IMR-90 (cell line): ENCODE results near the gene COL24A1. TPM values are rescaled to one million over a fixed set of nuclear protein-coding genes. Genes with fewer than 3 reads are reported as not detected.

Experiments
- ATAC-seq: fragments of 200-7000 bp; cut with Tn5 transposase; 2 replicates; pipeline ENCODE4 v1.9.1; 2020; ENCODE audit warnings: low read depth, mild to moderate bottlenecking, moderate library complexity
- BruUV-seq: library from RNA; stranded (reverse); fragments of 400-500 nt; replicated peaks from 2 replicates; lab custom pipeline; 2021; lab: Mats Ljungman, UMichigan
- CTCF ChIA-PET: fragments of 300-600 bp; formaldehyde crosslinking; extraction: SDS; loops from one replicate; lab custom pipeline; 2021; ENCODE audit warnings: antibody characterized with exemption; lab: Yijun Ruan, JAX
- POLR2A ChIA-PET: fragments of 300-600 bp; sonication (Branson Sonifier 250); formaldehyde crosslinking; loops from one replicate; lab custom pipeline; 2022; ENCODE audit warnings: antibody characterized with exemption; ENCODE audit not compliant: unreplicated experiment; lab: Charles Lee
- DNase-seq: peaks from one replicate; pipeline ENCODE4 v3.0.0; 2013
- H2AFZ ChIP-seq: replicated peaks from 2 replicates; pipeline ENCODE3; 2013; ENCODE audit warnings: low read length, mild to moderate bottlenecking; ENCODE audit not compliant: poor library complexity
- H2AK5ac ChIP-seq: 2 replicates; pipeline ENCODE4 v1.6.1; 2013; ENCODE audit warnings: low read depth, low read length, inconsistent platforms
- H2AK9ac ChIP-seq: replicated peaks from 2 replicates; pipeline ENCODE3; 2013; ENCODE audit warnings: mild to moderate bottlenecking, low read depth, low read length, moderate library complexity; ENCODE audit not compliant: poor library complexity
- H2BK120ac ChIP-seq: 2 replicates; pipeline ENCODE4 v1.6.1; 2013; ENCODE audit warnings: low read depth, low read length, inconsistent platforms
- H2BK15ac ChIP-seq: 3 replicates; pipeline ENCODE4 v1.6.1; 2013; ENCODE audit warnings: low read depth, low read length, inconsistent platforms
- H2BK20ac ChIP-seq: 2 replicates; pipeline ENCODE4 v1.6.1; 2013; ENCODE audit warnings: low read depth, mild to moderate bottlenecking, inconsistent platforms, low read length, moderate library complexity
- H2BK5ac ChIP-seq: 2 replicates; pipeline ENCODE4 v1.6.1; 2013; ENCODE audit warnings: mild to moderate bottlenecking, low read depth, low read length, inconsistent platforms; ENCODE audit not compliant: poor library complexity, severe bottlenecking
- H3K14ac ChIP-seq: replicated peaks from 2 replicates; pipeline ENCODE4 v1.6.1; 2013; ENCODE audit warnings: low read depth, low read length, inconsistent platforms
- H3K18ac ChIP-seq: 2 replicates; pipeline ENCODE4 v1.6.1; 2013; ENCODE audit warnings: low read depth, low read length, control low read depth
- H3K23ac ChIP-seq: 2 replicates; pipeline ENCODE4 v1.6.1; 2013; ENCODE audit warnings: low read depth, low read length, inconsistent platforms
- H3K27ac ChIP-seq: 2 replicates; pipeline ENCODE4 v1.5.1; 2013; ENCODE audit warnings: mild to moderate bottlenecking, control low read depth, low read length; ENCODE audit not compliant: insufficient read depth
- H3K27me3 ChIP-seq: 2 replicates; pipeline ENCODE4 v1.6.1; 2013; ENCODE audit warnings: low read length; ENCODE audit not compliant: control insufficient read depth, insufficient read depth
- H3K36me3 ChIP-seq: 2 replicates; pipeline ENCODE4 v1.6.1; 2013; ENCODE audit warnings: low read length, mixed read lengths; ENCODE audit not compliant: control insufficient read depth, insufficient read depth
- H3K4ac ChIP-seq: 2 replicates; pipeline ENCODE4 v1.6.1; 2013; ENCODE audit warnings: low read depth, low read length, inconsistent platforms
- H3K4me1 ChIP-seq: 2 replicates; pipeline ENCODE4 v1.6.1; 2013; ENCODE audit warnings: low read length, mixed read lengths; ENCODE audit not compliant: control insufficient read depth, insufficient read depth
- H3K4me2 ChIP-seq: 2 replicates; pipeline ENCODE4 v1.6.1; 2013; ENCODE audit warnings: low read depth, mild to moderate bottlenecking, control low read depth, low read length, moderate library complexity
- H3K4me3 ChIP-seq: 2 replicates; pipeline ENCODE4 v1.5.1; 2013; ENCODE audit warnings: low read depth, mild to moderate bottlenecking, control low read depth, low read length, moderate library complexity; ENCODE audit not compliant: insufficient read depth
- H3K56ac ChIP-seq: 2 replicates; pipeline ENCODE4 v1.6.1; 2013; ENCODE audit warnings: low read length, inconsistent platforms; ENCODE audit not compliant: insufficient read depth; ENCODE audit errors: extremely low read depth
- H3K79me1 ChIP-seq, 2 experiments: 2 replicates each; pipeline ENCODE4 v1.6.1; 2013; ENCODE audit warnings: low read length in 2 of 2, inconsistent platforms in 1 of 2, low read depth in 1 of 2
- H3K9ac ChIP-seq: 2 replicates; pipeline ENCODE4 v1.6.1; 2013; ENCODE audit warnings: low read depth, low read length, control low read depth
- H3K9me1 ChIP-seq: 2 replicates; pipeline ENCODE4 v1.6.1; 2013; ENCODE audit warnings: low read length, inconsistent platforms; ENCODE audit not compliant: insufficient read depth
- H3K9me3 ChIP-seq: 2 replicates; pipeline ENCODE4 v1.6.1; 2013; ENCODE audit warnings: low read length; ENCODE audit not compliant: control insufficient read depth, insufficient read depth
- H4K20me1 ChIP-seq: 2 replicates; pipeline ENCODE4 v1.6.1; 2013; ENCODE audit warnings: low read length, inconsistent platforms; ENCODE audit not compliant: insufficient read depth
- H4K5ac ChIP-seq: 2 replicates; pipeline ENCODE4 v1.6.1; 2013; ENCODE audit warnings: mild to moderate bottlenecking, low read depth, low read length, control low read depth
- H4K8ac ChIP-seq, 2 experiments: 2 replicates each; pipeline ENCODE4 v1.6.1; 2013; ENCODE audit warnings: low read depth in 2 of 2, low read length in 2 of 2, control low read depth in 1 of 2, inconsistent platforms in 1 of 2
- H4K91ac ChIP-seq: 2 replicates; pipeline ENCODE4 v1.6.1; 2013; ENCODE audit warnings: low read depth, low read length, inconsistent platforms; ENCODE audit not compliant: insufficient read depth
- BHLHE40 ChIP-seq: fragments of 150-350 bp; IDR thresholded peaks from 2 replicates; pipeline ENCODE4 v1.6.1; 2016; ENCODE audit warnings: mild to moderate bottlenecking, low read depth, low read length
- CEBPB ChIP-seq: IDR thresholded peaks from 2 replicates; pipeline ENCODE4 v1.6.1; 2012; ENCODE audit warnings: low read depth, low read length, improper control_type of control experiment
- CHD1 ChIP-seq: IDR thresholded peaks from 2 replicates; pipeline ENCODE4 v1.6.1; 2012; ENCODE audit warnings: low read depth, low read length, improper control_type of control experiment
- CTCF ChIP-seq: conservative IDR thresholded peaks from 2 replicates; pipeline ENCODE4 v1.5.1; 2012; ENCODE audit warnings: mild to moderate bottlenecking, low read depth, low read length, improper control_type of control experiment
- ELK1 ChIP-seq: fragments of 150-350 bp; IDR thresholded peaks from 2 replicates; pipeline ENCODE4 v1.6.1; 2016; ENCODE audit warnings: low read depth, mild to moderate bottlenecking, low read length, moderate library complexity, borderline replicate concordance
- FOS ChIP-seq: fragments of 150-350 bp; IDR thresholded peaks from 2 replicates; pipeline ENCODE4 v1.6.1; 2016; ENCODE audit warnings: low read depth, low read length
- MAFK ChIP-seq: IDR thresholded peaks from 2 replicates; pipeline ENCODE4 v1.6.1; 2012; ENCODE audit warnings: low read depth, low read length, improper control_type of control experiment
- MAZ ChIP-seq: IDR thresholded peaks from 2 replicates; pipeline ENCODE4 v1.6.1; 2012; ENCODE audit warnings: low read depth, mild to moderate bottlenecking, low read length, improper control_type of control experiment, moderate library complexity, borderline replicate concordance
- MXI1 ChIP-seq: IDR thresholded peaks from 2 replicates; pipeline ENCODE4 v1.6.1; 2012; ENCODE audit warnings: low read depth, mild to moderate bottlenecking, low read length, moderate library complexity, borderline replicate concordance
- NFE2L2 ChIP-seq: fragments of 150-350 bp; IDR thresholded peaks from 2 replicates; pipeline ENCODE4 v1.6.1; 2016; ENCODE audit warnings: low read depth, mild to moderate bottlenecking, low read length
- POLR2A ChIP-seq: IDR thresholded peaks from 2 replicates; pipeline ENCODE4 v1.6.1; 2012; ENCODE audit warnings: mild to moderate bottlenecking, low read depth, low read length
- RAD21 ChIP-seq: IDR thresholded peaks from 2 replicates; pipeline ENCODE4 v1.6.1; 2012; ENCODE audit warnings: low read length, improper control_type of control experiment
- RCOR1 ChIP-seq: IDR thresholded peaks from 2 replicates; pipeline ENCODE4 v1.6.1; 2012; ENCODE audit warnings: mild to moderate bottlenecking, low read length, improper control_type of control experiment; ENCODE audit not compliant: insufficient replicate concordance
- RFX5 ChIP-seq: IDR thresholded peaks from 2 replicates; pipeline ENCODE4 v1.8.0; 2012; ENCODE audit warnings: low read depth, mild to moderate bottlenecking, low read length, moderate library complexity
- SMC3 ChIP-seq: fragments of 150-350 bp; IDR thresholded peaks from 2 replicates; pipeline ENCODE4 v1.6.1; 2016; ENCODE audit warnings: low read depth, mild to moderate bottlenecking, antibody characterized with exemption, low read length, moderate library complexity
- USF2 ChIP-seq: fragments of 150-350 bp; IDR thresholded peaks from 2 replicates; pipeline ENCODE4 v1.6.1; 2017; ENCODE audit warnings: mild to moderate bottlenecking, antibody characterized with exemption, low read length, low read depth
- WGBS, 2 experiments: methylation state at CpG; one replicate each; pipeline versions ENCODE4 v1.1.5 to v1.1.7; 2013; ENCODE audit warnings: missing lambda C conversion rate in 2 of 2; ENCODE audit not compliant: insufficient read length in 1 of 2; ENCODE audit errors: extremely low coverage in 2 of 2; 5-methylcytosine and 5-hydroxymethylcytosine counted together
- dilution Hi-C: fragments of 300-500 bp; cut with HindIII; formaldehyde crosslinking; loops from one replicate; pipeline ENCODE4 v1.14.3; 2018; ENCODE audit warnings: low sequenced_read_pairs; ENCODE audit not compliant: unreplicated experiment
- in situ Hi-C: fragments of 300-500 bp; cut with MboI; formaldehyde crosslinking; loops from 3 replicates; pipeline ENCODE4 v1.14.3; 2019; ENCODE audit warnings: low sequenced_read_pairs, inconsistent platforms, mixed read lengths
- intact Hi-C: fragments of 100-400 bp; cut with micrococcal nuclease; formaldehyde crosslinking; loops from 2 replicates; pipeline ENCODE4 v1.10.0; 2022
- polyA plus RNA-seq, 3 experiments: library from polyadenylated mRNA; depleted of rRNA; stranded (reverse); fragments of >200 nt; gene quantifications; 2 replicates each; pipeline ENCODE4 v1.2.3, GENCODE V29; 2012; ENCODE audit warnings: low replicate concordance in 1 of 3
- total RNA-seq: library from RNA; depleted of rRNA; stranded (reverse); fragments of >200 nt; gene quantifications from 2 replicates; pipeline ENCODE4 v1.2.3, GENCODE V29; 2012

COL24A1 gene
- total and polyA plus RNA-seq, 2 of the 4 experiments (the other 2 are of a cell fraction) = 1.4 to 2.2 TPM

- H4K5ac ChIP-seq = no peak overlapping the region
- H2AK9ac ChIP-seq = no peak overlapping the region
- in situ Hi-C loops = no loop called here
- H3K4me3 ChIP-seq = no peak overlapping the region
- no peak overlapping the region for H3K14ac ChIP-seq
- H2BK5ac ChIP-seq = no peak overlapping the region
- ChIA-PET CTCF (no interaction called here), POLR2A (no interaction called here)
- no peak overlapping the region for H2BK20ac ChIP-seq
- no peak overlapping the region for H4K91ac ChIP-seq
- no peak overlapping the region for H3K56ac ChIP-seq
- H3K4me1 ChIP-seq = no peaks in the 10 kb centered on the region
- WGBS, 2 experiments = no CpG with 5 or more reads among the region's 1 CpG
- DNase-seq (no peak), ATAC-seq (no peak)
- intact Hi-C loops = no loop called here
- no peak overlapping the region for H2AFZ ChIP-seq
- no peak overlapping the region for H4K8ac ChIP-seq
- H3K23ac ChIP-seq = no peak overlapping the region
- no peak overlapping the region for H3K27ac ChIP-seq
- no peak for TF ChIP-seq ELK1
- TF ChIP-seq CTCF = no peak
- no peak for TF ChIP-seq FOS
- no peak for TF ChIP-seq MAFK
- no peak for TF ChIP-seq NFE2L2
- no peak for TF ChIP-seq SMC3
- no peak for TF ChIP-seq RAD21
- TF ChIP-seq POLR2A = no peak
- TF ChIP-seq CHD1 = no peak
- no peak for TF ChIP-seq RCOR1
- no peak for TF ChIP-seq USF2
- no peak for TF ChIP-seq CEBPB
- no peak for TF ChIP-seq MXI1
- no peak for TF ChIP-seq MAZ
- no peak for TF ChIP-seq RFX5
- TF ChIP-seq BHLHE40 = no peak
- no peaks in the 10 kb centered on the region for H3K36me3 ChIP-seq
- no peak overlapping the region for H3K9ac ChIP-seq
- no peak overlapping the region for H3K18ac ChIP-seq
- no TSS peak for BruUV-seq
- no peak overlapping the region for H3K4me2 ChIP-seq
- H3K79me1 ChIP-seq = no peaks in the 10 kb centered on the region
- dilution Hi-C loops = no loop called here
- H2BK120ac ChIP-seq = no peak overlapping the region
- no peaks in the 10 kb centered on the region; the same call in 1 of the 2 replicates for H3K27me3 ChIP-seq
- H3K9me1 ChIP-seq = no peaks in the 10 kb centered on the region
- no peaks in the 10 kb centered on the region for H3K9me3 ChIP-seq
- H4K20me1 ChIP-seq = no peaks in the 10 kb centered on the region
- no peak overlapping the region for H3K4ac ChIP-seq
- H2BK15ac ChIP-seq = no peak overlapping the region
- H2AK5ac ChIP-seq = no peak overlapping the region
Measured at GRCh38 chr1:86184426-86184825, 27.9 kb upstream of the COL24A1 start.
